Esophagus muscularis mucosa (tissue), 4 donors: ENCODE measurements around the gene LTBP3. TPM values are rescaled to one million over a fixed set of nuclear protein-coding genes. Genes with fewer than 3 reads are reported as not detected.

Experiments
- DNase-seq: peaks from one replicate; pipeline ENCODE4 v3.0.0-alpha.2; 2017; ENCODE audit errors: extremely low spot score
- H3K27ac ChIP-seq, 4 donors: fragments of 200-600 bp; sonication (generic); replicated peaks in 1 of 4; 1 replicate in 3 of 4; 2 replicates in 1 of 4; pipeline ENCODE4 v1.5.1; 2016 to 2019; ENCODE audit warnings: mild to moderate bottlenecking in 1 of 4
- H3K27me3 ChIP-seq, 4 donors: fragments of 200-600 bp; sonication (generic); one replicate each; pipeline versions ENCODE4 v1.5.1 to v1.6.0; 2016 to 2019
- H3K36me3 ChIP-seq, 4 donors: fragments of 200-600 bp; sonication (generic); one replicate each; pipeline ENCODE4 v1.5.1; 2016 to 2019
- H3K4me1 ChIP-seq, 4 donors: fragments of 200-600 bp; sonication (generic); one replicate each; pipeline ENCODE4 v1.5.1; 2016 to 2019
- H3K4me3 ChIP-seq, 4 donors: fragments of 200-600 bp; sonication (generic); 1 replicate in 2 of 4; 2 replicates in 2 of 4; pipeline ENCODE4 v1.5.1; 2016 to 2019; ENCODE audit warnings: mild to moderate bottlenecking in 4 of 4, moderate library complexity in 1 of 4
- H3K9me3 ChIP-seq, 4 donors: fragments of 200-600 bp; sonication (generic); 1 replicate in 3 of 4; 2 replicates in 1 of 4; pipeline ENCODE4 v1.5.1; 2016 to 2019
- EP300 ChIP-seq: sonication (generic); formaldehyde crosslinking; IDR thresholded peaks from one replicate; pipeline ENCODE4 v1.6.1; 2017; ENCODE audit warnings: antibody characterized with exemption
- POLR2A ChIP-seq: fragments of 450-650 bp; IDR thresholded peaks from one replicate; pipeline ENCODE4 v1.6.1; 2017; ENCODE audit warnings: antibody characterized with exemption, moderate library complexity, mild to moderate bottlenecking, low read depth
- POLR2AphosphoS5 ChIP-seq, 2 donors: sonication (generic); formaldehyde crosslinking; IDR thresholded peaks; one replicate each; pipeline ENCODE4 v1.6.1; 2017; ENCODE audit warnings: antibody characterized with exemption in 2 of 2
- WGBS: methylation state at CpG from one replicate; pipeline ENCODE4 v1.1.5; 2018; 5-methylcytosine and 5-hydroxymethylcytosine counted together
- intact Hi-C: fragments of 100-400 bp; cut with DNase I; formaldehyde crosslinking; loops from one replicate; pipeline ENCODE4 v1.15.1; 2023
- total RNA-seq, 4 donors: library from RNA; depleted of rRNA; stranded (reverse); fragments of >200 nt; gene quantifications; one replicate each; pipeline versions ENCODE4 v1.1.0 to v1.2.1, GENCODE V29; 2016
- TF ChIP-seq, protein P1 (sequence below), 3 experiments: fragments of 200-600 bp in 2 of 3; fragments of 450-650 bp in 1 of 3; sonication (generic) in 2 of 3; IDR thresholded peaks; one replicate each; pipeline ENCODE4 v1.5.1; 2017 to 2019; ENCODE audit warnings: antibody characterized with exemption in 3 of 3, mild to moderate bottlenecking in 2 of 3, moderate library complexity in 1 of 3

Gene LTBP3
- total RNA-seq, 4 donors from 2014 or later, result 107 to 208 (median 137) TPM

DNA sequence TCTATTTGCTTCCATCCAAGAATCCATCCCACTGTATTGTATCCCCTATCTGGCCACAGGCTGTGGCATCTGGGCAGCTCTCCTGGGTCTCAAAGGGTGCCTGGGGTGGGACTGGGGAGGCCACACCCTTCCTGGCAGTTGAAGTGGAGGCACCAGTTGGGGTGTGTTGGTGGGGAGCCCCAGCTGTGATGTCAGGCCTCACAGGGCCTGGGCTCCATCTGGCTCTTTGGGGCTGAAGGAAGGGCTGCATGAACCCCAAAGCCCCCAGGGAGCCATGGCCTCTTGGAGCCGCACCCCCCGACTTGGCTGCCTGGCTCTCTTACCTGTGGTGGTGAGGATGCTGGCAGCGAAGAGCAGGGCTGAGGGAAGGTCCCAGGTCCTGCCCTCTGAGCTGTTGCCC is 37.0 kb upstream of the LTBP3 start:
- H3K27ac ChIP-seq, result peak overlapping the region in 2 of 4 donors; percentile 9 to 11
- H3K9me3 ChIP-seq, result no peaks in the 10 kb centered on the region
- H3K4me3 ChIP-seq, result no peak overlapping the region
- H3K36me3 ChIP-seq, result peaks cover 22 to 69% (median 67%) of the 10 kb centered on the region in 4 donors
- intact Hi-C loops, result no loop called here
- TF ChIP-seq POLR2A, result no peak
- TF ChIP-seq POLR2AphosphoS5 (IDR thresholded peaks at IDR 0.05), result peak in 1 of 2 donors; percentile 27
- no peaks in the 10 kb centered on the region for H3K27me3 ChIP-seq
- WGBS, result 80% methylated on average over 3 of the region's 3 CpGs
- DNase-seq, result no peak
- H3K4me1 ChIP-seq, result peaks cover 16 to 54% (median 42%) of the 10 kb centered on the region in 4 donors

DNA sequence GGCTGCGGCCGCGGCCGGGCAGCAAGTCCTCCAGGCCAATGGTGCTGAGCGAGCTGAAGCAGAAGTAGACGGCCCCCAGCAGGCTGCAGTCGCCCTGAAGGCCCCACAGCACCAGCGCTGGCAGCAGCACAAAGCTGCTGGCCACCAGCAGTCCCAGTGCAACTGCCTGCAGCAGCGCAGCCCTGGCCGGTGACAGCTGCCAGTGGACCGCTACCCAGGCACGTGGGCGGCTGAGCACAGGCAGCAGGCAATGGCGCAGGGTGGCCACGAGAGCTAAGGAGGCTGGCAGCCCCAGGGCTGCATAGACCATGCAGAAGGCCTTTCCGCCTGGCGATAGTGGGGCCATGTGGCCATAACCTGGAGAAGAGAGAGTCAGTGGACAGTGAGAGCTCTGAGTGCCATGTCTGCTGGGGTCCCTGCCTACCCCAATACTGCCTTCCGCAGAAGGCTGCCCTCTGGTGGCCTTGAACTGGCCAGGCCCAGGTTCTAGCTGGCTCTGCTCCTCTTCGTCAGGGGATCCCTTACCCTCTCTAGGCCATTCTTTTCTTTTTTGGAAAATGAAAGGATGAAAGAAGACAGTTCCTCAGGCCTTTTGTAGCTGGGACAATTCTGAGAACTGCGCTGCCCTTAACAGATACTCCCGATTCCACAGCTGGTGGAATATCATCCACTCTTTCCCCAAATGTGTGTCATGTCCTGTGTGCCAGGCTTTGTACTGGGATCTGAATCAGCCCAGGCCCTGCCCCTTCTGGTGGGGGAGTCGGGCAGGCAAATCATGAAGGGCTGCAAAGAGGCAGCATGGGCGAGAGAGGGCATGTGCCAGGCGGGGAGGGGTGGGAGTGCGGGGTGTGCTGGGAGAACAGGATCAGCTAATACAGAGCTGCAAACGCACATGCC is 35.6 kb upstream of the LTBP3 start:
- no peak for DNase-seq
- H3K27me3 ChIP-seq, result no peaks in the 10 kb centered on the region
- TF ChIP-seq EP300 (no peak), POLR2A (no peak), POLR2AphosphoS5 (IDR thresholded peaks at IDR 0.05) (peak; percentile 61 to 64)
- TF ChIP-seq, protein P1, sequence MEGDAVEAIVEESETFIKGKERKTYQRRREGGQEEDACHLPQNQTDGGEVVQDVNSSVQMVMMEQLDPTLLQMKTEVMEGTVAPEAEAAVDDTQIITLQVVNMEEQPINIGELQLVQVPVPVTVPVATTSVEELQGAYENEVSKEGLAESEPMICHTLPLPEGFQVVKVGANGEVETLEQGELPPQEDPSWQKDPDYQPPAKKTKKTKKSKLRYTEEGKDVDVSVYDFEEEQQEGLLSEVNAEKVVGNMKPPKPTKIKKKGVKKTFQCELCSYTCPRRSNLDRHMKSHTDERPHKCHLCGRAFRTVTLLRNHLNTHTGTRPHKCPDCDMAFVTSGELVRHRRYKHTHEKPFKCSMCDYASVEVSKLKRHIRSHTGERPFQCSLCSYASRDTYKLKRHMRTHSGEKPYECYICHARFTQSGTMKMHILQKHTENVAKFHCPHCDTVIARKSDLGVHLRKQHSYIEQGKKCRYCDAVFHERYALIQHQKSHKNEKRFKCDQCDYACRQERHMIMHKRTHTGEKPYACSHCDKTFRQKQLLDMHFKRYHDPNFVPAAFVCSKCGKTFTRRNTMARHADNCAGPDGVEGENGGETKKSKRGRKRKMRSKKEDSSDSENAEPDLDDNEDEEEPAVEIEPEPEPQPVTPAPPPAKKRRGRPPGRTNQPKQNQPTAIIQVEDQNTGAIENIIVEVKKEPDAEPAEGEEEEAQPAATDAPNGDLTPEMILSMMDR (IDR thresholded peaks at IDR 0.05), result peak; percentile 63 to 75 (median 74)
- no peaks in the 10 kb centered on the region for H3K9me3 ChIP-seq
- intact Hi-C loops, result loop anchor here (2.0 to 5.0 kb wide), 2 partner anchors 19 to 51 kb away; no protein-coding TSS in a partner anchor
- WGBS, result 64% methylated on average over 9 of the region's 26 CpGs
- H3K4me3 ChIP-seq, result no peak overlapping the region
- H3K27ac ChIP-seq, result peak overlapping the region; percentile 21 to 96 (median 49)
- peaks cover 26 to 69% (median 65%) of the 10 kb centered on the region in 4 donors for H3K36me3 ChIP-seq
- peaks cover 29 to 68% (median 56%) of the 10 kb centered on the region in 4 donors for H3K4me1 ChIP-seq

DNA sequence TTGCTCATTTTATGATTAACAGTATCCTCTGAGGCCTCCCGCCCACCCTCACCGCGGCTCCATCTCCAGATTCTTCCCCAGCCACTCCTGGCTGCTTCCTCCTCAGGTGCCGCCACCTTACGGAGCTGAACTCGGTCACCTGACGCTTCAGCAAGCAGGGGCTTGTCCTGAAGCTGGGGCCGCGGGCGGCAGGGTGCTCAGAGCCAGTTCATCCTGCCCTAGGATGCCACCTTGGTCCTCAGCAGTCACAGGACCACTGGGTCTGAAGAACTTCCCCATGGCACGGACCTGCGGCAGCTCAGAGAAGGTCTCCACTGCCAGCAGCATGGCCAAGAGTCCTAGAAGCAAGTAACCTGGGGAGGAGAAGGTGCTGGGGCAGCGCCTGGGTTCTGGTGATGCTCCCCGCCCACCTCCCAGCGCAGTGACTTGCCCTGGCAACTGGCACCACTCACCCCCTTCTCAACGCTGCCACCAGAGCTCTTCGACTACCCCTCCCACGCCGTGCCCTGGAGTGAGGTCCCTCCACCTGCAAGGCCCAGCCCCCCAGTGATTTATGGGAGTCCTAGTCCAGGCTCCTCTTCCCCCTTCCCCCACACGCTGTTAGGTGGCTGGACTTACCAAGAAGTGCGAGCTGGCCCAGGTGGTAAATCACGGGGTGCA is 34.8 kb upstream of the LTBP3 start:
- TF ChIP-seq POLR2AphosphoS5 (IDR thresholded peaks at IDR 0.05) (peak in 1 of 2 donors; percentile 3), EP300 (no peak), POLR2A (no peak)
- TF ChIP-seq, protein P1 (IDR thresholded peaks at IDR 0.05), result no peak
- no peak overlapping the region for H3K4me3 ChIP-seq
- peaks cover 36 to 76% (median 64%) of the 10 kb centered on the region in 4 donors for H3K4me1 ChIP-seq
- H3K36me3 ChIP-seq, result peaks cover 26 to 66% (median 57%) of the 10 kb centered on the region in 4 donors
- 88% methylated on average over 18 of the region's 22 CpGs for WGBS
- H3K9me3 ChIP-seq, result no peaks in the 10 kb centered on the region
- peak overlapping the region; percentile 46 to 96 (median 50) for H3K27ac ChIP-seq
- H3K27me3 ChIP-seq, result no peaks in the 10 kb centered on the region
- intact Hi-C loops, result loop anchor here (2.0 to 5.0 kb wide), 2 partner anchors 18 to 51 kb away; no protein-coding TSS in a partner anchor
- no peak for DNase-seq

DNA sequence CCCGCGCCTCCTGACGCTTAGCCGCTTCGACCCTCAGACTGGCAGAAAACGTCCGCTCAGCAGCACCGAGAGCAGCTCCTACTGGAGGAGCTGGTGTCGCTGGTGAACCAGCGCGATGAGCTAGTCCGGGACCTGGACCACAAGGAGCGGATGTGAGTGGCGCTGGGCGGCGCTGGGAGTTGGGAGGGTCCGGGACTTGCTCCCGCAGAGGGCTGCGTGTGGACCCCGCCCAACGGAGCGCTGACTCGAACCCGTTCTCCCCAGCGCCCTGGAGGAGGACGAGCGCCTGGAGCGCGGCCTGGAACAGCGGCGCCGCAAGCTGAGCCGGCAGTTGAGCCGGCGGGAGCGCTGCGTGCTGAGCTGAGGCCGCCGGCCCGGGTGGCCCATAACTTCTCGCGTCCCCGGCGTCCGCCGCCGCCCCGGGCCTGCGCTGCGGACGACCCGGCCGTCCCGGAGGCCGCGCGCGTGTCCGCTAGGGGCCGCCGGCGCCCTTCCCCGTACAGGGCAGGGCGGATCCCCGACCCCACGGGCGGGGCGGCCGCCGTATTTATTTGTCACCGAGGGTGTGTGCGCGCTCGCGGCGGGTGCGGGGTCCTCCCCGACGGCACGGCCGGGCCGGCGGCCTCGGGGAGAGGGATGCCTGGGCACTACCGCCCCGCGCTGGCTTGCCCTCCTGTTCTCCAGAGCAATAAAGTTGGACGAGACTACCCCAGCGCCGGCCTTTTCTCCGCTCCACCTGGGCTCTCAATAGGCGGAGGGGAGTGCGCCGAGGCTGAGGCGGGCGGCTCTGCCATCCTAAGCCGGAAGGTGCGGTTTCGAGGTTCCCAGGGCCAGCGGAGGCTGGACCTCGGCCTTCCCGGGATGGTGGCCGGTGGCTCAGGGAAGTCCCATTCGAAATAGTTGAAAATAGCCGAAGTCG is 34.0 kb upstream of the LTBP3 start:
- TF ChIP-seq POLR2A, result no peak
- TF ChIP-seq EP300, result no peak
- peak; percentile 6 to 50 for TF ChIP-seq POLR2AphosphoS5 (IDR thresholded peaks at IDR 0.05)
- TF ChIP-seq, protein P1 (IDR thresholded peaks at IDR 0.05), result peak in 2 of 3 experiments; percentile 7 to 15
- intact Hi-C loops, result loop anchor here (2.0 to 5.0 kb wide), 2 partner anchors 17 to 50 kb away; no protein-coding TSS in a partner anchor
- no peaks in the 10 kb centered on the region for H3K27me3 ChIP-seq
- peak overlapping the region; percentile 36 to 96 (median 50) for H3K27ac ChIP-seq
- peak overlapping the region; percentile 9 to 32 (median 22) for H3K4me3 ChIP-seq
- peaks cover 44 to 83% (median 72%) of the 10 kb centered on the region in 4 donors for H3K4me1 ChIP-seq
- H3K9me3 ChIP-seq, result no peaks in the 10 kb centered on the region
- DNase-seq, result no peak
- H3K36me3 ChIP-seq, result peaks cover 26 to 58% (median 50%) of the 10 kb centered on the region in 4 donors
- whole genome bisulfite sequencing, result 69% methylated on average over 42 of the region's 106 CpGs
